ENCODE data around the gene LHX6.

The LHX6 gene

DNA sequence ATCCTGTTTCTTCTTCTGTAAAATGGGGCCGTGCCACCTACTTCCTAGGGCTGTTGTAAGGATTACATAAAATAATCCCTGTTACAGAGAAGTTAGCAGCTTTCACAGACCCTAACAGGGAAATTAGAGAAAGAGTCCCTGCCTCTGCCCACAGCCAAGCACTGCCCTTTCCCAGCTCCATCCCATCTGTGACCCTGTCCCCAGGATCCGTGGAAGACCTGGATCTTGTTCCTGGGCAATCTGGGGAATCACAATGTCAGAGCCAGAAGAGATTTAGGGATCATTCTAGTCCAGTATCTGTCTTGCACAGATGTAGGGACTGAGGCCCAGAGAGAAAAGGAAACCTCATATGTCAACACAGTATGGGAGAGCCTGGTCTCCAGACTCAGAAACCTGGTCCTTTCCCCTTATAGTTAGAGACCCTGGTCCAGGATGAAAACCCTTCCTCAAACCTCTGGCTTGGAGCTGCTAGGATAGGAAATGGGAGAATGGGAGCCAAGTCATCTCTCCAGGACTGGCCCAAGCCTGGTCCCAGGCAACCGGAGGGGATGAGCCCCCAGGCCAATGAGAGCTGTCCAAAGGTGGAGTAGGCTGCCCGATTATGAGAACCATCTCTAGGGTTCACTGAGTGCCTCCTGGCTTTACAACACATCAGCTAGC, 12.5 kb downstream of the LHX6 start:
- no peak for DNase-seq (ENCODE audit: low read depth)

GRCh38 chr9:122215663-122216062, 13.1 kb downstream of the LHX6 start:
- no peak for DNase-seq (ENCODE audit: low read depth)

DNA sequence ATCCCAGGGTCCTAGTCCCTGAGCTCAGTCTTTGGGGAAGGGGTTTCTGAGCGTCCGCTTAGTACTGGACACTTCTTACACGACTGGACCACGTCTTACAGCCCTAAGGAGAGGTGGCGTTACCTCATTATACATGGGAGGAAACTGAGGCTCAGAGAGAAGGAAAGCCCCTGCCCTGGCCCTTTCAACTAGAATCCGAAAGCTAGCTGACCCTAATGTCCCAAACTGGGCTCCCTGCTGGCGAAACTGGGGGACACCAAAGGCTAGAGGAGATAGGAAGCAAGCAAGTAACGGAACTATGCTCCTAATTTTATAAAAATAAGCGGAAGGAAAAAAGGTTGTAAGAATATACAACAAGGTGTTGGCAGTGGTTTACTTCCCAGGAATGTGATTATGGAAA, 14.2 kb downstream of the LHX6 start:
- DNase-seq (ENCODE audit: low read depth), result no peak

GRCh38 chr9:122213589-122214413, 15.0 kb downstream of the LHX6 start:
- no peak for DNase-seq (ENCODE audit: low read depth)

DNA sequence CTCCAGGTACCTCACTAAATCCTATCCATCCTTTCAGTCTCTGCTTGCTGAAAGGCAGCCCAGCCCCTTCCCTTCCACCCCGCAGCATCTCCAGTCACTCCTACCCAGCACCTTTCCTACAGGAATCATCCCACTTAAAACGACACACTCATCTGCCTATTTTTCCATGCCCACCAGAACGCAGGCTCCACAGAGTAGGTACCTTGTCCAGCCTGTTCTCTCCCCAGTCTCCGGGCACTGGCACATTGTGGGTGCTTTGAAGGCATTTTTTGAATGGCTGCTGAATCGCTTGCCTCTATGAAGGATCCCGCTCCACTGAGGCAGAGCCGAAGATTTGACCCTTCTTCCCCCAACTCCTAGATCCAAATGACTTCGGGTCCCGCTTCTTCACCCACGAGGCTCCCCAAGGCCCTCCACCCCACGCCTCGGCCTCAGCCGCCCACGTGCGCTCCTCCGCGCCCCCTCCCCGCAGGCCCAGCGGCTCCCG, 15.6 kb downstream of the LHX6 start:
- no peak for DNase-seq (ENCODE audit: low read depth)

DNA sequence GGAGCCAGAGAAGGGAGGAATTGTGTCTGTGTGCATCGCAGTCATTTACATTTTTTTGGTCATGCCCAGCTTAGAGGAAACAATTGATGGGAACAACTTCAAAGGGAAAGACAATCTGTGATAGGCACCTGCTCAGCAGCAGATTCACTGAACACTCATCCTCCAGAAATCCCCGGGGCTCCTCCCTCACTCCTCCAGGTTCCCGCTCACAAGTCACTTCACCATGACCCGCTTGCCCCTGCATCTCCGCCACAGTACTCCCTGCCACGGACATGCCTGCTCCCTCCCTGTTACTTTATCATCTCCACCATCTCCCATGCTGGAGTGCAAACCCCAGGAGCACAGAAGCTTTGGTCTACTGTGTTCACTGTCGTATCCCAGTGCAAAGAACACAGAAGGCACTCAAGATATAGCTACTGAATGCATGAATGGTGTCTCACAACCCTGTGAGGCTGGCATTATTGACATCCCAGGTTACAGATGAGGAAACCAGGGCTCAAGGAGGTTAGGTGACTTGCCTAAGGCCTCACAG, 16.2 kb downstream of the LHX6 start:
- no peak for DNase-seq (ENCODE audit: low read depth)

GRCh38 chr9:122209451-122209850, 19.3 kb downstream of the LHX6 start:
- no peak for DNase-seq (ENCODE audit: low read depth)

- DNase-seq (ENCODE audit: low read depth), result no peak
These were observed 21.7 kb downstream of the LHX6 start for GRCh38 chr9:122207096-122207495.

GRCh38 chr9:122206118-122207046, 22.4 kb downstream of the LHX6 start:
- DNase-seq (ENCODE audit: low read depth), result no peak

DNA sequence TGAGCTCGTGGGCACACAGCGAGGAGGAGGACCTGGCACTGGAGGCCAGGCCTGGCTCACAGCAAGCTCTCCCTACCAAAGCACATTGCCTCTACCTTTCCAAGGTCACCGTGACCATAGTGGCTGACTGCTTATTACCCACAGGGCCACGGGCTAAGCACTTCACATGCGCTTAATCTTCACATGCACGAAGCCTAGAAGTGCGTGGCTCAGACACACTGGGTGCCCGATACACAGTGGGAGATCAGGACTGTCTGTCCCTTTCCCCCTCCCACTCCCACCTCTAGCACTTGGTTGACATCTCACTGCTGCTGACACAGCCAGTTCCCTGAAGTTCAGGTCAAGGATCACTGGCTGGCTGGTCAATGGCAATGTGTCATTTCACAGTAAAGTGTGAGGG, 23.6 kb downstream of the LHX6 start:
- no peak for DNase-seq (ENCODE audit: low read depth)

DNA sequence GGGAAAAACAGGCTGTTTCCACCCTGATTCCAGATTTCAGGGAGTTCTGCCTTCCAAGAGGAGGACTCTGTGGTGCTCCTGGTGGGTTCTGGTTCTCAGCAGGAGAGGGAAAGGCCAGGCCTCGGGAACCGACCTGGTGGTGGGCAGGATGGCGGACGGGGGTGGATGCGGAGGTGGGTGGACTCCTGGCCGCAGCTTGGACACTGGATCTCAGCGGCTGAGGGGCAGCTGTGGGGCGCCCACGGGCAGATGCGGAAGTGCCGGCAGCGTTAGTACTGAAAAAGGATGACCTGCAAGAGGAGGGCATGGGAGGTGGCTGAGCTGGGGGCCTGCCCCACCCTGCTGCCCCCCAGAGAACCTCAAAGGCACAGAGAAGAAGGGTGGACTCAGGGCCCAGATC, 24.3 kb downstream of the LHX6 start:
- no peak for DNase-seq (ENCODE audit: low read depth)

- DNase-seq (ENCODE audit: low read depth), result no peak
These were observed 24.7 kb downstream of the LHX6 start for GRCh38 chr9:122204055-122204454.

DNA sequence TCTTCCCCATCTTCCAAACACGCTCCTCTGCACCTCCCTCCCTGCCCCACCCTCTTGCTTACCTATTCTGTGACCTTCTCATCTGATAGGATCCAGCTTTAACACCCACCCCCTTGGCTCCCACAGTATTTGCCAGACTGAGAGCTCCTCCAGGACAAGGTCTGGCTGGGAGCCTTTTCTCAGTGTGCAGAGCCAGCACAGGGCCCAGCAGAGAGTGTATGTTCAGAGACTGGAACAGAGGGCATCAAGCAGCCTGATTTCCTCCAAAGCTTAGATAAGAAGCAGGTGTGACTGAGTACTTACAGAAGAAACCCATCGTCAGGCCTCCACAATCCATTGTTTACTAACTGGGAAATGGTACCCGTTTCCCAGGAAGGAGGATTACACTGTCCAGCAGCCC, 26.6 kb downstream of the LHX6 start:
- DNase-seq (ENCODE audit: low read depth), result no peak

- DNase-seq (ENCODE audit: low read depth), result no peak
These were observed 27.1 kb downstream of the LHX6 start for GRCh38 chr9:122201641-122202040.

GRCh38 chr9:122200960-122201595, 27.7 kb downstream of the LHX6 start:
- DNase-seq (ENCODE audit: low read depth), result no peak

DNA sequence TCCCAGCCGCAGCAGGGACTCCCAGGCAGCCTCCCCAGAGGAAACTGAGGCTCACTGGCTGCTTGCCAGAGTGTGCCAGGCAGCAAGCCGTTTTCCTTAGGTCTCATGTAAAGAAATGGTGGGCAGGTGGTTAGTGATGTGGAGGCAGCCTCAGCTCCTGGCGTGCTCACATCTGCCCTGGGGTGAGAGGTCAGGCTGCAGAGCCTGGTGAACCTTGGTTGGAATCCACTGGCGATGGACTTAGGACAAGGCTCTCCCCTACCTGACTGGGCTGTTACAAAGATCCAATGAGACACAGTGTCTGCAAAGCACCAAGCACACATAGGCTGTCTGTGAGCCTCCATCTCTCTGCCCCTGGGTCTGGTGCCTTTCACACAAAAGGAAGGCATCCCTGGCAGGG, 30.9 kb downstream of the LHX6 start:
- DNase-seq (ENCODE audit: low read depth), result no peak

DNA sequence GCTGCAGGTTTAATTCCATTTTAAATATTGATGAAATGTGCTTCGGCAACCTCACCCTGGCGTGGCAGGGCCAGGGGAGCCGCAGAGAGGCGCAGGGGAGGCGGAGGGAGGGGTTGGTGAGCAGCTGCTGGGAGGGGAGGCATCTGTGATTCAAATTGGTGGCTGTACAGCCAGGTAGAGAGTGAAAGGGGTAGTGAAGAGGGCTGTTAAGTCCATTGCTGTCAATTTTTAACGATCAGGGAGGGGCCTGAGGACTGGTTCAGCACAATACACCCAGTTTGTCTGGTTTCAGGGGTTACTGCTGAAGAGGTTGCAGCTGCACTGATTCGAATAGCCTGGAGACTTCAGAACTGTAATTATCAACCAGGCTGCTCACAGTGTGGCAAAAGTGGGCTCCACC, 31.3 kb downstream of the LHX6 start:
- no peak for DNase-seq (ENCODE audit: low read depth)

DNA sequence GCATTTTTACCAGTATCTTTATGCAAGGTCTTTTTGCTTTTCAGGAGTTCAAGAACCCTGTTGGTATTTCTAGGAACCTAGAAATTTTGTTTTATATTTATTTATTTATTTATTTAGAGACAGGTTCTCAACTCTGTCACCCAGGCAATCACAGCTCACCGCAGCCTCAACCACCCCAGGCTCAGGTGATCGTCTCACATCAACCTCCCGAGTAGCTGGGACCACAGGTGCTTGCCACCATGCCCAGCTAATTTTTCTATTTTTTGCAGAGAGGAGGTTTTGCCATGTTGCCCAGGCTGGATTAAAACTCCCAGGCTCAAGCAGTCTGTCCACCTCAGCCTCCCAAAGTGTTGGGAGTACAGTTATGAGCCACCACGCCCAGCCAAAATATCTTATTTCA, 32.9 kb downstream of the LHX6 start:
- no peak for DNase-seq (ENCODE audit: low read depth)

- no peak for DNase-seq (ENCODE audit: low read depth)
These were observed 35.1 kb downstream of the LHX6 start for GRCh38 chr9:122193651-122194050.

GRCh38 chr9:122192914-122193525, 35.7 kb downstream of the LHX6 start:
- no peak for DNase-seq (ENCODE audit: low read depth)

GRCh38 chr9:122192261-122192875, 36.4 kb downstream of the LHX6 start:
- DNase-seq (ENCODE audit: low read depth), result no peak
